NCI-H2081 (cell line): ENCODE results near the gene MOK.
"Not testable (repeated sequence)": the region's sequence is repeated elsewhere in the genome, so short reads cannot be mapped to it uniquely, and the experiment has no call there.

Experiments used
- DNase-seq, 2 experiments: peaks; one replicate each; lab custom pipeline; 2025; lab: John Stamatoyannopoulos, UW

Gene MOK

GRCh38 chr14:102304611-102305506, at the start of gene MOK:
Gene MOK (minus strand): TSS chr14:102305164. CDS start chr14:102304968, 196 bp downstream.
- peak; percentile 97 to 98 for DNase-seq

GRCh38 chr14:102353126-102353619, 48.2 kb upstream of the MOK start:
- no peak for DNase-seq

GRCh38 chr14:102352213-102352612, 47.2 kb upstream of the MOK start:
- DNase-seq = no peak

GRCh38 chr14:102351593-102351992, 46.6 kb upstream of the MOK start:
- not testable (repeated sequence) for DNase-seq

GRCh38 chr14:102351023-102351422, 46.1 kb upstream of the MOK start:
- no peak for DNase-seq

GRCh38 chr14:102348376-102348775, 43.4 kb upstream of the MOK start:
- no peak for DNase-seq

- no peak for DNase-seq
Observed at GRCh38 chr14:102346645-102347044, 41.7 kb upstream of the MOK start.

GRCh38 chr14:102345232-102345631, 40.3 kb upstream of the MOK start:
- no peak for DNase-seq

DNA sequence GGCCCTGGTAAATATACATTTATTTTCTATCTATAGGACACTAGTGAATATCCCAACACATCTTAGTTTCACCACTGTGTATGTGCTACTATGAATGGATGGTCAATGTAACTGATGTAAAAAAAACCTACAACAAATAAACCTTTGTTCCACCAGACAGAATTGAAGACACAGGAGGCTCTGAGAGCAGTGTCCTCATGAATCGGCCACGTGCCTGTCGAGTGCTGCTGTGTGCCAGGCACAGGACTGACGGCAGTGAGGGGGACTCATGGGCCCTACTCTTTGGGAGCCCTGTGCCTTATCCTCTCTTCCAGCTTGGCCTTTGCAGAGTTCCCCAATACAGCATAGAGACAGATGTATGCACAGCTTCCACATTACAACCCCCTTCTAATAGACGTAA, 39.5 kb upstream of the MOK start:
- no peak for DNase-seq

GRCh38 chr14:102344084-102344483, 39.1 kb upstream of the MOK start:
- DNase-seq = no peak

DNA sequence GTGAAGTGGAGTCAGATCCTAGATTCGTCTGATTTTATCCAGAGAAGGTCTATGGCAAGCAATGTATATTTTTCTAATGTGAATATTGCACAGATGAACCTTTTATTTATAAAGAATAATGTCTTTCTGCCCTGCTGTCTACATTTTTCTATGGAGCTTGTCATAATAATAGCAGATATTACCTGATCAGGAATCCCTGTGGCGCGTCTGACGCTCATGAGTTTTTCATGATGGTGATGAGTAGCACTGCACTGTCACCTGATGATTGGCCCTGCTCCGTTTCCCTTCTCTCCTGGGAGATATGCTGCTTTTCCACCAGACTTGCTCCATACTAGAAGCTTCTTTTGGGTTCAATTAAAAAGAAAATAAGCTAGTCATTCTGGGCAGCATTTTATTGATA, 37.3 kb upstream of the MOK start:
- no peak for DNase-seq

DNA sequence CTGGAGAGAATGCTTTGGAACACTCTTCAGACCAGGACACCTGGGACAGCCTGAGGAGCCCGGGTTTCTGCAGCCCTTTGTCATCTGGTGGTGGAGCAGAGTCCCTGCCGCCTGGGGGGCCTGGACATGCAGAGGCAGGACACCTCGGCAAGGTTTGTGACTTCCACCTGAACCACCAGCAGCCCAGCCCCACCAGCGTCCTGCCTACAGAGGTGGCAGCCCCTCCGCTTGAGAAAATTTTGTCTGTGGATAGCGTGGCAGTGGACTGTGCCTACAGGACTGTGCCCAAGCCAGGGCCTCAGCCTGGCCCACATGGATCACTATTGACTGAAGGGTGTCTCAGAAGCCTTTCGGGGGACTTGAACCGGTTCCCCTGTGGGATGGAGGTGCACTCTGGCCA, 36.6 kb upstream of the MOK start:
- no peak for DNase-seq

DNA sequence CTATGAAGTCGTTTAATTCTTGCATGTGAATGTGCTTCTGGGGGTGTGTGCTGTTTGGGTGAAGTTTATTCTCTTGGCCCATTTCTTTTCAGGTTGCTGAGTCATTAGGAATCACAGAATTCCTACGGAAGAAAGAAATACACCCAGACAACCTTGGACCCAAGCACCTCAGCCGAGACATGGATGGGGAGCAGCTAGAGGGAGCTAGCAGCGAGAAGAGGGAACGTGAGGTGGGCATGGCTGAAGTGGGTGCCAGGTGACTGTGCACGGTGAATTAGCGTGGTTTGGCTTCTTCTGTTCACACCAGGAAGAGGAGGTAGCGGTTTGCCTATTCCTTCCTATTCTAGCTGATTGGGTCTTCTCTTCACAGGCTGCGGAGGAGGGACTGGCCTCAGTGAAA, 33.8 kb upstream of the MOK start:
- DNase-seq = no peak

- no peak for DNase-seq
Observed at GRCh38 chr14:102335163-102335562, 30.2 kb upstream of the MOK start.

GRCh38 chr14:102333795-102334705, 29.1 kb upstream of the MOK start:
- no peak for DNase-seq

DNA sequence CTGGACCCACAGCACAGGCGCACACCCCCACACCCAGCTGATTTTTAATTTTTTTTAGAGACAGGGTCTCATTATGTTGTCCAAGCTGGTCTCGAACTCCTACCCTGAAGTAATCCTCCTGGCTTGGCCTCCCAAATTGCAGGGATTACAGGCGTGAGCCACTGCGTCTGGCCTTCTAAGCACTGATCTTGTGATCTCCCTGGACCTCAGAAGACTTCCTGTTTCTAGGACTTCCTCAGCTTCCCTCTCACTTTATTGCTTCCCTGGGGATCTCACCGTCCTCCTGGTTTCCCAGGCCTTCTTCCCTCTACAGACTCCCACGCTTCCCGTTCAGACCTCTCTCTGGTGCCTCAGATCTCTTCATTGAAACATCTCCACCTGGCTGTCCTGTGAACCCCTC, 28.4 kb upstream of the MOK start:
- no peak for DNase-seq

- no peak for DNase-seq
Observed at GRCh38 chr14:102330806-102331205, 25.8 kb upstream of the MOK start.

GRCh38 chr14:102329381-102329780, 24.4 kb upstream of the MOK start:
- DNase-seq = not testable (repeated sequence)

DNA sequence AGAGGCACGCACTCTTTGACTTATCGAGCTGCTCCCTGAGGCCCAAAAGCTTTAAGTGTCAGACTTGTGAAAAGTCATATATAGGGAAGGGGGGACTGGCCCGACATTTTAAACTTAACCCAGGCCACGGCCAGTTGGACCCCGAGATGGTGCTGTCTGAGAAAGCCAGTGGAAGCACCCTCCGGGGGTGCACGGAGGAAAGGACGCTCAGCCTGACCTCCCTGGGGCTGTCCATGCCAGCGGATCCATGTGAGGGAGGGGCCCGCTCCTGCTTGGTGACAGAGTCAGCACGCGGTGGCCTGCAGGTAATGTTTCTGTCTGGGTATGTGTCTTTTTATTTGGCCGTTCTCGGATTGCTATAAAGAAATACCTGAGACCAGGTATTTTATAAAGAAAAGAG, 21.6 kb upstream of the MOK start:
- no peak for DNase-seq

DNA sequence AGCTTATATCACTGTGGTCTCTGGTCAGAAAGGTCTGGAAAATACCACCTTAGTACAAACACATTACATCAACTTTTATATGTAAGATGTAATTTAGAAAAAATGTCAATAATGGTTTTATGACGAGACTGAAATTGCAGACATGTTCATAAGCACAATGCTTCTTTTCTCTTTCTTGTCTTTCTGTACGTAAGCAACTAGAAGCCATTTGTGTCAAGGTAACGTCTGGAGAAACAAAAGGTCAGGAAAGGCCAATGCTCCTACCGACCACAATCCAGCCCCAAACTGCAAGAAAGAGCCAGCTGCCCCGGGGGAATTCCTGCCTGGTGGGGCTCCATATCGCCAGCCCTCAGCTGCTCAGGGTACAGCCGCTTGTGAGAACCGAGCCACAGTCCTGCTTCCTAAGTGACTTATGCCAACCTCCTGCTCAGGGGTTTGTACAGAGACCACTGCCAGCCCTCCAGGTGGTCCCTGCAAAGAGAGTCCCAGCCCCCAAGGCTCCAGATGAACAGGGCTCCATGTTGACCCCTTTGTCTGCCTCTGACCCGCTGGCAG, 20.9 kb upstream of the MOK start:
- DNase-seq = no peak

DNA sequence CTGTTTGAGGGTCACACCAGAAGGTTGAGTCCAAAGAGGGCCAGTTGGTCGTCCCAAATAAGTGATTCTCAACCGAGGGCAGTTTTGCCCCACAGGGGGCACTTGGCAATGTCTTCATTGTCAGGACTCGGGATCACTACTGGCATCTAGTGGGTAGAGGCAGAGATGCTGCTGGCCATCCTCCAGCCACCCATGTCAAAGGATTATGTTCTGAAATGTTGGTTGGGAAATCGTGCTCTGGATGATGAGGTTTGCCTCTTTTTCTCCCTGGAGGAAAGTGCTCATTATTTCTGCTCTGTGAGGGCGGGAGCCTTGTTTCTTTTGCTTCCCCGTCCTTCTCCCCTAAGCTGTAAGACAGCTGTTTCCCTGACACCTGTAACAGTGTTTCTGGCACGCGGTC, 18.1 kb upstream of the MOK start:
- DNase-seq = peak; percentile 37 to 71
